HuH-7.5 (cell line): Measurements from ENCODE around the gene SCAF1.

Experiments used
- DNase-seq: peaks from one replicate; pipeline ENCODE4 v3.0.0; 2011; ENCODE audit warnings: low spot score

The SCAF1 gene

GRCh38 chr19:49666120-49666444 lies 24.1 kb downstream of the SCAF1 start:
- no peak for DNase-seq

- DNase-seq: no peak
These were observed 25.5 kb downstream of the SCAF1 start for GRCh38 chr19:49667473-49667872.

GRCh38 chr19:49669516-49669915 lies 27.5 kb downstream of the SCAF1 start:
- no peak for DNase-seq

- peak; percentile 98 for DNase-seq
These were observed 30.3 kb downstream of the SCAF1 start for GRCh38 chr19:49672131-49672919.

GRCh38 chr19:49676136-49676783 lies 34.3 kb downstream of the SCAF1 start:
- peak; percentile 84 for DNase-seq

GRCh38 chr19:49676784-49677230 lies 34.8 kb downstream of the SCAF1 start:
- DNase-seq: peak; percentile 99

- DNase-seq: no peak
These were observed 35.4 kb downstream of the SCAF1 start, which contains the start of gene PRMT1 for GRCh38 chr19:49677231-49677900. PRMT1 (plus strand) TSS chr19:49677271; CDS start chr19:49677281, 10 bp downstream.

GRCh38 chr19:49677901-49678674 lies 36.1 kb downstream of the SCAF1 start:
- DNase-seq: peak; percentile 81

- DNase-seq: no peak
These were observed 37.2 kb downstream of the SCAF1 start for GRCh38 chr19:49678985-49679770.

- no peak for DNase-seq
These were observed 37.9 kb downstream of the SCAF1 start for GRCh38 chr19:49679771-49680413.

GRCh38 chr19:49680421-49681351 lies 38.7 kb downstream of the SCAF1 start:
- peak; percentile 98 for DNase-seq

- no peak for DNase-seq
These were observed 39.8 kb downstream of the SCAF1 start for GRCh38 chr19:49681830-49682229.

GRCh38 chr19:49682274-49682673 lies 40.3 kb downstream of the SCAF1 start:
- no peak for DNase-seq

GRCh38 chr19:49683814-49684250 lies 41.8 kb downstream of the SCAF1 start:
- DNase-seq: no peak

GRCh38 chr19:49684251-49684982 lies 42.4 kb downstream of the SCAF1 start:
- DNase-seq: no peak

GRCh38 chr19:49684983-49685553 lies 43.1 kb downstream of the SCAF1 start:
- no peak for DNase-seq

- no peak for DNase-seq
These were observed 43.9 kb downstream of the SCAF1 start for GRCh38 chr19:49685845-49686332.

- no peak for DNase-seq
These were observed 44.6 kb downstream of the SCAF1 start for GRCh38 chr19:49686503-49687088.
